Measurements from ENCODE around the gene TLK2. TPM values are rescaled to one million over a fixed set of nuclear protein-coding genes. Genes with fewer than 3 reads are reported as not detected.

TLK2 gene
- total RNA-seq, 1 experiment from 2014 or later, result 42.9 TPM

DNA sequence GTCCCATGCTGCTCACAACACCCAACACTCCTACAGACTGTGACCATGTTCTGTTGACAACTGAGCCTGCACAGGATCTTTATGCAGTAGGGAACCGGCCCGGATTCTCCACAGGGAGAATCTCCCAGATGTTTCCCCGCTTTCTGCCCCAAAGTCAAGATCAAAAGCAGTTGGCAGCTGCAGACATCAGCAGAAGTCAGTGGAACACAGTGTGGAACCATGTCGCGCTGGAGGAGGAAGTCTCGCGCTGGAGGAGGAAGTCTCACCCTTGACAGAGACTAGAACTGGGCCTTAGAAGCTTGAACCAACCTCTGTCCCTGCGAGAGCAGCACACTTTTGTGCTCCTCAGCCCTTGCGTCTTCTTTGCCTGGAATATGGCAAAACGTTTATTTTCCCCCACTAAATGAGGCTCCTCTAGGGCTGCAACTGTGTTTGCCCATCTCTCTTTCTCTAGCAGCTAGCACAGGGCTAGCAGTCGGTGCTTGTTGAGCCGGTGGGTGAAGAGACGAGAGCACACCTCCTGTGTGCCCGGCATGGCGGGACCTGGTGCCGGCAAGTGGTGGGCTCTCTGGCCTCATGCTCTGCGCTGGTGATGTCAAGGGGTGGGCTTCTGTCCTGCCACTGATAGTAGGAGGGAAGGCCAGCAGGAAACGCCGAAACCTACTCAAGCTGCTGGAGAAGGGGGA is 146.7 kb downstream of the TLK2 start:
- no peak for ATAC-seq
- DNase-seq (ENCODE audit: low spot score), result no peak
- Mint-ChIP-seq H3K4me3 (no peak overlapping the region), H3K36me3 (0 out of 2 replicates have a peak, but pooled peaks cover 3% of the 10 kb centered on the region), H3K4me1 (peaks cover 35% of the 10 kb centered on the region), H3K9me3 (no peaks in the 10 kb centered on the region), H3K27ac (no peak overlapping the region), H3K27me3 (ENCODE audit: low read depth) (peaks cover 7% of the 10 kb centered on the region; the same call in 1 of the 2 replicates)
- POLR2A ChIA-PET, result interaction anchor here (0.6 kb wide), 1 partner anchor 115 kb away, joined by 3 read pairs; no protein-coding TSS in a partner anchor
- CTCF ChIA-PET, result no interaction called here
- TF ChIP-seq FOXK1 (CRISPR knock-in tag; IDR thresholded peaks at IDR 0.05) (no peak), NR2C2 (CRISPR knock-in tag; IDR thresholded peaks at IDR 0.05) (no peak), ZNF317 (CRISPR knock-in tag; IDR thresholded peaks at IDR 0.05; ENCODE audit: borderline replicate concordance, low read depth) (no peak), HMGA2 (CRISPR knock-in tag; IDR thresholded peaks at IDR 0.05) (no peak), ZMAT4 (CRISPR knock-in tag; IDR thresholded peaks at IDR 0.05) (no peak), OVOL2 (CRISPR knock-in tag; IDR thresholded peaks at IDR 0.05; ENCODE audit: borderline replicate concordance) (no peak), CREM (CRISPR knock-in tag; IDR thresholded peaks at IDR 0.05) (no peak), SMAD4 (CRISPR knock-in tag; IDR thresholded peaks at IDR 0.05) (no peak), PRRX2 (CRISPR knock-in tag; IDR thresholded peaks at IDR 0.05) (no peak), NFATC4 (CRISPR knock-in tag; IDR thresholded peaks at IDR 0.05) (no peak), CREB1 (CRISPR knock-in tag; IDR thresholded peaks at IDR 0.05) (no peak), ATF1 (CRISPR knock-in tag; IDR thresholded peaks at IDR 0.05) (no peak)
- TF ChIP-seq, protein P1, sequence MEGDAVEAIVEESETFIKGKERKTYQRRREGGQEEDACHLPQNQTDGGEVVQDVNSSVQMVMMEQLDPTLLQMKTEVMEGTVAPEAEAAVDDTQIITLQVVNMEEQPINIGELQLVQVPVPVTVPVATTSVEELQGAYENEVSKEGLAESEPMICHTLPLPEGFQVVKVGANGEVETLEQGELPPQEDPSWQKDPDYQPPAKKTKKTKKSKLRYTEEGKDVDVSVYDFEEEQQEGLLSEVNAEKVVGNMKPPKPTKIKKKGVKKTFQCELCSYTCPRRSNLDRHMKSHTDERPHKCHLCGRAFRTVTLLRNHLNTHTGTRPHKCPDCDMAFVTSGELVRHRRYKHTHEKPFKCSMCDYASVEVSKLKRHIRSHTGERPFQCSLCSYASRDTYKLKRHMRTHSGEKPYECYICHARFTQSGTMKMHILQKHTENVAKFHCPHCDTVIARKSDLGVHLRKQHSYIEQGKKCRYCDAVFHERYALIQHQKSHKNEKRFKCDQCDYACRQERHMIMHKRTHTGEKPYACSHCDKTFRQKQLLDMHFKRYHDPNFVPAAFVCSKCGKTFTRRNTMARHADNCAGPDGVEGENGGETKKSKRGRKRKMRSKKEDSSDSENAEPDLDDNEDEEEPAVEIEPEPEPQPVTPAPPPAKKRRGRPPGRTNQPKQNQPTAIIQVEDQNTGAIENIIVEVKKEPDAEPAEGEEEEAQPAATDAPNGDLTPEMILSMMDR (IDR thresholded peaks at IDR 0.05), result no peak
- TF ChIP-seq, protein P2, sequence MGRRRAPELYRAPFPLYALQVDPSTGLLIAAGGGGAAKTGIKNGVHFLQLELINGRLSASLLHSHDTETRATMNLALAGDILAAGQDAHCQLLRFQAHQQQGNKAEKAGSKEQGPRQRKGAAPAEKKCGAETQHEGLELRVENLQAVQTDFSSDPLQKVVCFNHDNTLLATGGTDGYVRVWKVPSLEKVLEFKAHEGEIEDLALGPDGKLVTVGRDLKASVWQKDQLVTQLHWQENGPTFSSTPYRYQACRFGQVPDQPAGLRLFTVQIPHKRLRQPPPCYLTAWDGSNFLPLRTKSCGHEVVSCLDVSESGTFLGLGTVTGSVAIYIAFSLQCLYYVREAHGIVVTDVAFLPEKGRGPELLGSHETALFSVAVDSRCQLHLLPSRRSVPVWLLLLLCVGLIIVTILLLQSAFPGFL (CRISPR knock-in tag; IDR thresholded peaks at IDR 0.05; ENCODE audit: borderline replicate concordance), result no peak
- TF ChIP-seq, protein P3, sequence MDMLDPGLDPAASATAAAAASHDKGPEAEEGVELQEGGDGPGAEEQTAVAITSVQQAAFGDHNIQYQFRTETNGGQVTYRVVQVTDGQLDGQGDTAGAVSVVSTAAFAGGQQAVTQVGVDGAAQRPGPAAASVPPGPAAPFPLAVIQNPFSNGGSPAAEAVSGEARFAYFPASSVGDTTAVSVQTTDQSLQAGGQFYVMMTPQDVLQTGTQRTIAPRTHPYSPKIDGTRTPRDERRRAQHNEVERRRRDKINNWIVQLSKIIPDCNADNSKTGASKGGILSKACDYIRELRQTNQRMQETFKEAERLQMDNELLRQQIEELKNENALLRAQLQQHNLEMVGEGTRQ (CRISPR knock-in tag; IDR thresholded peaks at IDR 0.05), result no peak
- TF ChIP-seq, protein P4, sequence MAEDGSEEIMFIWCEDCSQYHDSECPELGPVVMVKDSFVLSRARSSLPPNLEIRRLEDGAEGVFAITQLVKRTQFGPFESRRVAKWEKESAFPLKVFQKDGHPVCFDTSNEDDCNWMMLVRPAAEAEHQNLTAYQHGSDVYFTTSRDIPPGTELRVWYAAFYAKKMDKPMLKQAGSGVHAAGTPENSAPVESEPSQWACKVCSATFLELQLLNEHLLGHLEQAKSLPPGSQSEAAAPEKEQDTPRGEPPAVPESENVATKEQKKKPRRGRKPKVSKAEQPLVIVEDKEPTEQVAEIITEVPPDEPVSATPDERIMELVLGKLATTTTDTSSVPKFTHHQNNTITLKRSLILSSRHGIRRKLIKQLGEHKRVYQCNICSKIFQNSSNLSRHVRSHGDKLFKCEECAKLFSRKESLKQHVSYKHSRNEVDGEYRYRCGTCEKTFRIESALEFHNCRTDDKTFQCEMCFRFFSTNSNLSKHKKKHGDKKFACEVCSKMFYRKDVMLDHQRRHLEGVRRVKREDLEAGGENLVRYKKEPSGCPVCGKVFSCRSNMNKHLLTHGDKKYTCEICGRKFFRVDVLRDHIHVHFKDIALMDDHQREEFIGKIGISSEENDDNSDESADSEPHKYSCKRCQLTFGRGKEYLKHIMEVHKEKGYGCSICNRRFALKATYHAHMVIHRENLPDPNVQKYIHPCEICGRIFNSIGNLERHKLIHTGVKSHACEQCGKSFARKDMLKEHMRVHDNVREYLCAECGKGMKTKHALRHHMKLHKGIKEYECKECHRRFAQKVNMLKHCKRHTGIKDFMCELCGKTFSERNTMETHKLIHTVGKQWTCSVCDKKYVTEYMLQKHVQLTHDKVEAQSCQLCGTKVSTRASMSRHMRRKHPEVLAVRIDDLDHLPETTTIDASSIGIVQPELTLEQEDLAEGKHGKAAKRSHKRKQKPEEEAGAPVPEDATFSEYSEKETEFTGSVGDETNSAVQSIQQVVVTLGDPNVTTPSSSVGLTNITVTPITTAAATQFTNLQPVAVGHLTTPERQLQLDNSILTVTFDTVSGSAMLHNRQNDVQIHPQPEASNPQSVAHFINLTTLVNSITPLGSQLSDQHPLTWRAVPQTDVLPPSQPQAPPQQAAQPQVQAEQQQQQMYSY (CRISPR knock-in tag; IDR thresholded peaks at IDR 0.05), result no peak

- no peak overlapping the region for H3K27ac Mint-ChIP-seq
- ATAC-seq (no peak), DNase-seq (ENCODE audit: low spot score) (no peak)
- H3K9me3 Mint-ChIP-seq, result no peaks in the 10 kb centered on the region
- peaks cover 36% of the 10 kb centered on the region for H3K4me1 Mint-ChIP-seq
- H3K36me3 Mint-ChIP-seq, result 0 out of 2 replicates have a peak, but pooled peaks cover 3% of the 10 kb centered on the region
- peak overlapping the region; percentile 59 for H3K4me3 Mint-ChIP-seq
- CTCF ChIA-PET, result interaction anchor here (1.5 kb wide), 1 partner anchor 73 kb away, joined by 5 read pairs; no protein-coding TSS in a partner anchor
- H3K27me3 Mint-ChIP-seq (ENCODE audit: low read depth), result peaks cover 7% of the 10 kb centered on the region; the same call in 1 of the 2 replicates
- POLR2A ChIA-PET, result interaction anchor here (0.6 to 1.0 kb wide), 2 partner anchors 67 to 114 kb away, joined by 3 to 5 read pairs; no protein-coding TSS in a partner anchor
- TF ChIP-seq CREB1 (CRISPR knock-in tag; IDR thresholded peaks at IDR 0.05) (no peak), MYBL2 (CRISPR knock-in tag; IDR thresholded peaks at IDR 0.05) (no peak), FOXP4 (CRISPR knock-in tag; IDR thresholded peaks at IDR 0.05) (no peak), TEAD1 (CRISPR knock-in tag; IDR thresholded peaks at IDR 0.05) (no peak), ARID4B (CRISPR knock-in tag; IDR thresholded peaks at IDR 0.05; ENCODE audit: borderline replicate concordance) (no peak)
These were observed 147.2 kb downstream of the TLK2 start for GRCh38 chr17:62625870-62626200.
